GM19099 (cell line): ENCODE measurements around the gene CDC73.

Experiments
- POLR2A ChIP-seq: IDR thresholded peaks from 3 replicates; pipeline ENCODE4 v1.6.1; 2011; ENCODE audit warnings: low read depth; ENCODE audit not compliant: insufficient read length; ENCODE audit errors: extremely low read depth

The CDC73 gene

GRCh38 chr1:193141804-193142203 is 20.0 kb downstream of the CDC73 start:
- TF ChIP-seq POLR2A, result no peak

GRCh38 chr1:193142409-193142808 is 20.6 kb downstream of the CDC73 start:
- TF ChIP-seq POLR2A, result no peak

- TF ChIP-seq POLR2A, result no peak
These were observed 21.5 kb downstream of the CDC73 start for GRCh38 chr1:193143285-193143684.

- no peak for TF ChIP-seq POLR2A
These were observed 22.6 kb downstream of the CDC73 start for GRCh38 chr1:193144361-193144938.

GRCh38 chr1:193144999-193145398 is 23.2 kb downstream of the CDC73 start:
- TF ChIP-seq POLR2A, result no peak

- no peak for TF ChIP-seq POLR2A
These were observed 34.4 kb downstream of the CDC73 start for GRCh38 chr1:193156117-193156821.

GRCh38 chr1:193156822-193157142 is 35.0 kb downstream of the CDC73 start:
- no peak for TF ChIP-seq POLR2A

GRCh38 chr1:193157360-193157759 is 35.5 kb downstream of the CDC73 start:
- TF ChIP-seq POLR2A, result no peak

GRCh38 chr1:193176113-193176512 is 54.3 kb downstream of the CDC73 start:
- TF ChIP-seq POLR2A, result no peak

- no peak for TF ChIP-seq POLR2A
These were observed 55.0 kb downstream of the CDC73 start for GRCh38 chr1:193176788-193177187.

GRCh38 chr1:193179094-193179493 is 57.3 kb downstream of the CDC73 start:
- TF ChIP-seq POLR2A, result no peak

GRCh38 chr1:193181536-193181935 is 59.7 kb downstream of the CDC73 start:
- TF ChIP-seq POLR2A, result no peak

- no peak for TF ChIP-seq POLR2A
These were observed 60.2 kb downstream of the CDC73 start for GRCh38 chr1:193181985-193182384.

GRCh38 chr1:193183019-193183627 is 61.3 kb downstream of the CDC73 start:
- TF ChIP-seq POLR2A, result no peak

GRCh38 chr1:193184776-193185175 is 62.9 kb downstream of the CDC73 start:
- no peak for TF ChIP-seq POLR2A

GRCh38 chr1:193185211-193185610 is 63.4 kb downstream of the CDC73 start:
- TF ChIP-seq POLR2A, result no peak
